Thoracic aorta (tissue), 2 donors: ENCODE results near the gene SLC25A38. TPM values are rescaled to one million over a fixed set of nuclear protein-coding genes. Genes with fewer than 3 reads are reported as not detected.

Source experiments
- ATAC-seq: fragments of 150-250 bp; one replicate; pipeline ENCODE4 v1.8.0; 2017; ENCODE audit warnings: low read depth; ENCODE audit not compliant: insufficient number of reproducible peaks, low FRiP score
- DNase-seq: peaks from one replicate; pipeline ENCODE4 v3.0.0-alpha.2; 2020; ENCODE audit warnings: low spot score
- H3K27ac ChIP-seq, 2 donors: fragments of 200-600 bp; sonication (generic); 1 replicate in 1 of 2; 2 replicates in 1 of 2; pipeline ENCODE4 v1.5.1; 2016; ENCODE audit warnings: mild to moderate bottlenecking in 2 of 2, moderate library complexity in 2 of 2
- H3K27me3 ChIP-seq: fragments of 200-600 bp; sonication (generic); replicated peaks from 2 replicates; pipeline ENCODE4 v1.6.0; 2016; ENCODE audit warnings: mild to moderate bottlenecking; ENCODE audit not compliant: insufficient read depth
- H3K36me3 ChIP-seq: fragments of 200-600 bp; sonication (generic); one replicate; pipeline ENCODE4 v1.5.1; 2016
- H3K4me1 ChIP-seq, 2 donors: fragments of 200-600 bp; sonication (generic); 1 replicate in 1 of 2; 2 replicates in 1 of 2; pipeline versions ENCODE4 v1.5.1 to v1.6.0; 2016; ENCODE audit warnings: low read depth in 2 of 2, mild to moderate bottlenecking in 1 of 2; ENCODE audit not compliant: control insufficient read depth in 1 of 2
- H3K4me3 ChIP-seq: fragments of 200-600 bp; sonication (generic); 2 replicates; pipeline ENCODE4 v1.5.1; 2016; ENCODE audit warnings: mild to moderate bottlenecking
- H3K9me3 ChIP-seq: fragments of 200-600 bp; sonication (generic); 2 replicates; pipeline ENCODE4 v1.5.1; 2016
- CTCF ChIP-seq: fragments of 200-600 bp; sonication (generic); IDR thresholded peaks from one replicate; pipeline ENCODE4 v1.5.1; 2019; ENCODE audit warnings: antibody characterized with exemption
- total RNA-seq, 2 donors: library from RNA; depleted of rRNA; stranded (reverse); fragments of >200 nt; gene quantifications; one replicate each; pipeline versions ENCODE4 v1.1.0 to v1.2.3, GENCODE V29; 2016

SLC25A38 gene
- total RNA-seq, 2 donors from 2014 or later = 30.5 to 31.8 TPM

- H3K9me3 ChIP-seq = no peaks in the 10 kb centered on the region
- H3K36me3 ChIP-seq = no peaks in the 10 kb centered on the region
- no peak overlapping the region for H3K4me3 ChIP-seq
- no peak for TF ChIP-seq CTCF
- no peaks in the 10 kb centered on the region for H3K4me1 ChIP-seq
- ATAC-seq = no peak
- H3K27ac ChIP-seq = no peak overlapping the region
- H3K27me3 ChIP-seq = no peaks in the 10 kb centered on the region
- no peak for DNase-seq
Observed at GRCh38 chr3:39419742-39420315, 36.7 kb downstream of the SLC25A38 start.

- Histone ChIP-seq H3K36me3 (no peaks in the 10 kb centered on the region), H3K9me3 (no peaks in the 10 kb centered on the region), H3K27ac (no peak overlapping the region), H3K4me3 (no peak overlapping the region), H3K4me1 (no peaks in the 10 kb centered on the region), H3K27me3 (no peaks in the 10 kb centered on the region)
- DNase-seq (no peak), ATAC-seq (no peak)
- no peak for TF ChIP-seq CTCF
Observed at GRCh38 chr3:39420543-39420942, 37.4 kb downstream of the SLC25A38 start.

DNA sequence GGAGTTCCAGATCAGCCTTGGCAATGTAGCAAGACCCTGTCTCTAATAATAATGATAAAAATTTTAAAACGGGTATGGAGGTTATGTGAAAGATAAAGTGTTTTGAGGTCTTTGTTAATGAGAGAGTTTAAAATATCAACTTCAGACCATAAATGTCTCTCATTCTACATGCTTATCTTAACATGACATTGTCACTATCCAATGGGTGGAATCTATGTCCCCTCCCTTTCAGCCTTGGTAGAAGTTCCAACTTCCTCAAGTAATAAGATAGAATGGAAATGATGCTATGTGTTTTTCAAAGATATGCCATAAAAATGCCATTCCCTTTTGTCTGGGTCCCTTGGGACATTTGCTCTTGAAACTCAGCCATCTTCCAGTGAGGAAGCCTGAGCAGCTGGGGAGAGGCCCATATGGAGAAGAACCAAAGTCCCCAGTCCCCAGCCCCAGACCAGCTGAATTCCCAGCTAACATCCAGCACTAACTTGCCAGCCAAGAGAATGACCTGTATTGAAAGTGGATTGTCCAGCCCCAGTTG, 40.3 kb downstream of the SLC25A38 start:
- no peak overlapping the region for H3K4me3 ChIP-seq
- H3K4me1 ChIP-seq = no peaks in the 10 kb centered on the region
- DNase-seq (no peak), ATAC-seq (no peak)
- TF ChIP-seq CTCF = no peak
- no peaks in the 10 kb centered on the region for H3K36me3 ChIP-seq
- no peaks in the 10 kb centered on the region for H3K27me3 ChIP-seq
- no peaks in the 10 kb centered on the region for H3K9me3 ChIP-seq
- no peak overlapping the region for H3K27ac ChIP-seq

DNA sequence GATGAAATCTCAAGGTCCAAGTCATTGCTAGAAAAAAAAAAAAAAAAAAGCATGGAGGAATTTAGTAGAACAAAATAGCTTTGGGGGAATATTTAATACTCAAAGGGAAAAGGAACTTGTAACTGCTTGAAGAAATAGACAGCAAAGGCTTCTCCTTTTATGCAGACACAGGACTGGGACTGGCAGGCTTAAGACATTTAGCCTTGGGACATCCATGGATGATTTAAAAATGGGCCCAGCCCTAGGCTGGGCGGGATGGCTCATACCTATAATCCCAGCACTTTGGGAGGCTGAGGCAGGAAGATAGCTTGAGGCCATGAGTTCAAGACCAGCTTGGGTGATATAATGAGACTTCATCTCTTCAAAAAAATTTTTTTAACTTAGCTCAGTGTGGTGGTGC, 43.1 kb downstream of the SLC25A38 start:
- no peak for TF ChIP-seq CTCF
- Histone ChIP-seq H3K27me3 (no peaks in the 10 kb centered on the region), H3K4me3 (no peak overlapping the region), H3K9me3 (no peaks in the 10 kb centered on the region), H3K36me3 (no peaks in the 10 kb centered on the region), H3K27ac (no peak overlapping the region), H3K4me1 (no peaks in the 10 kb centered on the region)
- no peak for DNase-seq
- ATAC-seq = no peak

DNA sequence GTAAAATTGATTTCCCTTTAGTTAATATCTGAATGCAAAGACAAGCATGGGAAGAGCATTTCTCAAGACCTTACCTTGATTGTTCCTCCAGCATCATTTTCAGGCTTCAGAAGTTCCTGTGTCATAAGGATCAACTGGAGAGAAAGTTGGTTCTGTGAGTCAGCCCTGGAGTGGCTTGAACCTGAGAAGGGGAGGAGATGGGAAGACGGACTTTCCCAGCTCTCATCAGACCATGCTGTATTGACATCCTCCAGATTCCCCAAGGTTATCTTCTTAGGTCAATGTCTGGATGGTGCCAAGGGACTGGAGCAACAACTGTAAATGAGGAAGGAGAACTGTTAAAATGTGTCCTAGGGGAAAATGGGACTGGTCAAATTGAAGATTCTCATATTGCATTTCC, 44.3 kb downstream of the SLC25A38 start:
- ATAC-seq (no peak), DNase-seq (no peak)
- Histone ChIP-seq H3K9me3 (no peaks in the 10 kb centered on the region), H3K27ac (no peak overlapping the region), H3K4me1 (no peaks in the 10 kb centered on the region), H3K4me3 (no peak overlapping the region), H3K27me3 (no peaks in the 10 kb centered on the region), H3K36me3 (no peaks in the 10 kb centered on the region)
- no peak for TF ChIP-seq CTCF
